Endothelial cell of umbilical vein (primary cell): ENCODE results near the gene OST4. TPM values are rescaled to one million over a fixed set of nuclear protein-coding genes. Genes with fewer than 3 reads are reported as not detected.
A peak's percentile ranks its signal among the peaks of the same experiment; 100 is the strongest.

ENCODE experiments used
- BruUV-seq: library from RNA; stranded (reverse); fragments of 400-500 nt; replicated peaks from 2 replicates; lab custom pipeline; 2021; lab: Mats Ljungman, UMichigan
- CTCF ChIA-PET: fragments of 300-600, 350-600 bp; sonication (Branson Sonifier 250); formaldehyde crosslinking; loops from one replicate; lab custom pipeline; 2021; ENCODE audit warnings: antibody characterized with exemption, inconsistent platforms; lab: Charles Lee
- POLR2A ChIA-PET: fragments of 300-600, 350-600 bp; sonication (Branson Sonifier 250); formaldehyde crosslinking; loops from one replicate; lab custom pipeline; 2021; ENCODE audit warnings: antibody characterized with exemption, inconsistent platforms; lab: Charles Lee
- DNase-seq: peaks from one replicate; pipeline ENCODE4 v3.0.0-alpha.2; 2011; ENCODE audit warnings: low read depth, low spot score
- FAIRE-seq: peaks from 2 replicates; lab custom pipeline; 2011; peaks lifted over from hg19 to GRCh38; lab: Jason Lieb, UNC
- H2AFZ ChIP-seq: 2 replicates; pipeline ENCODE4 v1.6.0; 2012; ENCODE audit warnings: low read depth, low read length, control low read depth, inconsistent platforms
- H3K27ac ChIP-seq: 2 replicates; pipeline ENCODE4 v1.5.1; 2011; ENCODE audit warnings: low read depth, mild to moderate bottlenecking, control low read depth, low read length, moderate library complexity; ENCODE audit not compliant: insufficient read depth
- H3K27me3 ChIP-seq, 2 experiments: 2 replicates each; pipeline versions ENCODE4 v1.6.0 to v1.6.1; 2011; ENCODE audit warnings: low read length in 2 of 2, mixed read lengths in 1 of 2; ENCODE audit not compliant: control insufficient read depth in 2 of 2, insufficient read depth in 2 of 2
- H3K36me3 ChIP-seq, 2 experiments: 2 replicates in 1 of 2; 3 replicates in 1 of 2; pipeline ENCODE4 v1.5.1; 2011; ENCODE audit warnings: low read length in 2 of 2, mild to moderate bottlenecking in 1 of 2, moderate library complexity in 1 of 2; ENCODE audit not compliant: control insufficient read depth in 2 of 2, insufficient read depth in 2 of 2; ENCODE audit errors: extremely low read depth in 1 of 2
- H3K4me1 ChIP-seq: 3 replicates; pipeline ENCODE4 v1.5.1; 2011; ENCODE audit warnings: mild to moderate bottlenecking, low read length; ENCODE audit not compliant: control insufficient read depth, insufficient read depth; ENCODE audit errors: extremely low read depth
- H3K4me2 ChIP-seq: 2 replicates; pipeline ENCODE4 v1.6.1; 2011; ENCODE audit warnings: low read length, control low read depth, mixed read lengths; ENCODE audit not compliant: insufficient read depth
- H3K4me3 ChIP-seq, 3 experiments: fragments of 200-600 bp in 1 of 3; sonication (generic), shearing (Covaris generic) in 1 of 3; replicated peaks in 1 of 3; 2 replicates each; pipeline ENCODE4 v1.5.1; 2011 to 2016; ENCODE audit warnings: control low read depth in 3 of 3, low read length in 3 of 3, mild to moderate bottlenecking in 2 of 3, inconsistent platforms in 1 of 3, low read depth in 1 of 3, moderate library complexity in 1 of 3; ENCODE audit not compliant: insufficient read depth in 1 of 3
- H3K79me2 ChIP-seq: 2 replicates; pipeline ENCODE4 v1.6.0; 2012; ENCODE audit warnings: low read length, inconsistent platforms; ENCODE audit not compliant: control insufficient read depth, insufficient read depth
- H3K9ac ChIP-seq: replicated peaks from 2 replicates; pipeline ENCODE3; 2011; ENCODE audit warnings: low read length, control low read depth; ENCODE audit not compliant: insufficient read depth; ENCODE audit errors: extremely low read depth
- H3K9me1 ChIP-seq: replicated peaks from 3 replicates; pipeline ENCODE4 v1.6.0; 2011; ENCODE audit warnings: mild to moderate bottlenecking, low read length; ENCODE audit not compliant: control insufficient read depth, insufficient read depth; ENCODE audit errors: extremely low read depth
- H3K9me3 ChIP-seq: replicated peaks from 2 replicates; pipeline ENCODE4 v1.5.1; 2012; ENCODE audit warnings: low read length, inconsistent platforms; ENCODE audit not compliant: control insufficient read depth, insufficient read depth
- H4K20me1 ChIP-seq: replicated peaks from 2 replicates; pipeline ENCODE3; 2011; ENCODE audit warnings: mild to moderate bottlenecking, low read length; ENCODE audit not compliant: control insufficient read depth, insufficient read depth; ENCODE audit errors: extremely low read depth
- EZH2 ChIP-seq: IDR thresholded peaks from 2 replicates; pipeline ENCODE4 v1.6.1; 2012; ENCODE audit warnings: borderline replicate concordance, low read depth, mild to moderate bottlenecking, moderate library complexity, low read length, inconsistent platforms; ENCODE audit not compliant: severe bottlenecking
- FOS ChIP-seq: IDR thresholded peaks from 2 replicates; pipeline ENCODE4 v1.6.1; 2011; ENCODE audit warnings: mild to moderate bottlenecking, low read length, moderate library complexity, borderline replicate concordance; ENCODE audit not compliant: insufficient read depth
- GATA2 ChIP-seq: IDR thresholded peaks from 2 replicates; pipeline ENCODE4 v1.7.0; 2011; ENCODE audit warnings: low read depth, mild to moderate bottlenecking, moderate library complexity, mixed read lengths, low read length; ENCODE audit not compliant: insufficient read length, insufficient read depth
- JUN ChIP-seq: IDR thresholded peaks from 2 replicates; pipeline ENCODE4 v1.6.1; 2011; ENCODE audit warnings: borderline replicate concordance, low read depth; ENCODE audit not compliant: insufficient read length, insufficient read depth
- MYC ChIP-seq: IDR thresholded peaks from one replicate; pipeline ENCODE4 v1.6.1; 2011; ENCODE audit warnings: mild to moderate bottlenecking, low read depth, low read length
- POLR2A ChIP-seq: IDR thresholded peaks from 2 replicates; pipeline ENCODE4 v1.6.1; 2012; ENCODE audit warnings: low read depth, mild to moderate bottlenecking, control low read depth, low read length
- POLR2AphosphoS5 ChIP-seq: IDR thresholded peaks from 2 replicates; pipeline ENCODE4 v1.6.1; 2012; ENCODE audit warnings: low read depth, mild to moderate bottlenecking, control low read depth, low read length, moderate library complexity; ENCODE audit not compliant: insufficient read depth
- dilution Hi-C: fragments of 300-500 bp; cut with MboI; formaldehyde crosslinking; loops from one replicate; pipeline ENCODE4 v1.15.0; 2019; ENCODE audit warnings: low sequenced_read_pairs; ENCODE audit not compliant: extremely low pct_ligation_motif_present
- intact Hi-C: fragments of 100-400 bp; cut with micrococcal nuclease; formaldehyde crosslinking; loops from one replicate; pipeline ENCODE4 v1.10.0; 2022
- polyA plus RNA-seq, 4 experiments: library from polyadenylated mRNA; depleted of rRNA in 3 of 4; stranded (reverse) in 3 of 4; unstranded in 1 of 4; fragments of >200 nt; gene quantifications; 2 replicates each; pipeline versions ENCODE4 v1.2.1 to v1.2.3, GENCODE V29; 2011 to 2012; ENCODE audit warnings: missing spikeins in 1 of 4
- total RNA-seq: library from RNA; stranded (reverse); gene quantifications from 2 replicates; pipeline ENCODE4 v1.2.3, GENCODE V29; 2021
- TF ChIP-seq, protein P1 (sequence below), 2 donors: IDR thresholded peaks; 1 replicate in 1 of 2; 2 replicates in 1 of 2; pipeline ENCODE4 v1.5.1; 2011; ENCODE audit warnings: low read length in 2 of 2, mild to moderate bottlenecking in 2 of 2, moderate library complexity in 2 of 2, control low read depth in 1 of 2, inconsistent platforms in 1 of 2, low read depth in 1 of 2; ENCODE audit not compliant: insufficient read depth in 1 of 2; ENCODE audit errors: extremely low read depth in 1 of 2
- TF ChIP-seq, protein P2 (sequence below): IDR thresholded peaks from 2 replicates; pipeline ENCODE4 v1.6.1; 2011; ENCODE audit not compliant: insufficient read depth, insufficient read length

Gene OST4
- total and polyA plus RNA-seq, 2 donors (not counting 3 experiments of a cell fraction or from before 2014, with no cell fraction given): 415 to 1,189 TPM

DNA sequence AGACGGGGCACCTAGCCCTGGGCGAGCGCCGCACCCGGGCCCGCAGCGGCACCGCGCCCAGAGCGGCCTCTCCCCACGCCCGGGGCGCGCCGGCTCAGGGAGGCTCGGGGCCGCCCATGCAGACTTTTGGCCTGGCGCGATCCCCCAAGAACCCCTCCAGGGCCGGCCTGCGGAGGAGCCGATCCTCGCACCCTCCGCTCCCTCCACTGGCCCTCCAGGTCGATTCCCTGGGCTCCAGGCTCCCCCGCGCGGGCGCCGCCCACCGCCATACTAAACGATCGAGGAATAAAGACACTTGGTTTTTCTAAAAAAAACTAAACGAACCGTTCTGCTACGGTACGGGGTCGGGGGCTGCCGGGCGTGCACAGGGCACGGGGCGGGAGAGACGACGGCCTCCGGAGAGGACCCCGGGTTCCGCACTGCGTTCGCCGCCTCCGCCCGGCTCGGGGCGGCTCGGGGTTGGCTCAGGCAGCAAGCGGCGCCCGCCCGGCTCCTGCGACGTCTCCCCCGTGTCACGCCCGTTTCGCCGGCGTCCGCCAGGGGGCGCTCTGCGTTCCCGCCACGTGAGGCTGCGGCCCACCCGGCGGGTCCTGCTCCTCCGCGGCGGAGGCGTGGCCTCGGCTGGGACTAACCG, 14.8 kb upstream of the OST4 start:
- POLR2A ChIA-PET: interaction anchor here (0.9 kb wide), 1 partner anchor 35 kb away, joined by 3 read pairs; the partner anchor contains the start of gene AGBL5
- peak; percentile 94 for DNase-seq
- Histone ChIP-seq H3K79me2 (no peaks in the 10 kb centered on the region), H3K27ac (peak overlapping the region; percentile 51), H3K27me3 (no peaks in the 10 kb centered on the region), H2AFZ (peak overlapping the region; percentile 88), H3K4me3 (peak overlapping the region; percentile 55 to 73 (median 64)), H3K9ac (peak overlapping the region; percentile 69), H3K9me1 (no peaks in the 10 kb centered on the region), H3K9me3 (no peaks in the 10 kb centered on the region), H3K4me1 (peaks cover 12% of the 10 kb centered on the region), H4K20me1 (no peaks in the 10 kb centered on the region), H3K36me3 (no peaks in the 10 kb centered on the region), H3K4me2 (peak overlapping the region; percentile 72)
- dilution Hi-C loops: no loop called here
- TF ChIP-seq MYC (peak; percentile 45), POLR2AphosphoS5 (peak; percentile 90), POLR2A (peak; percentile 62), EZH2 (no peak), FOS (no peak), GATA2 (no peak), JUN (no peak)
- TF ChIP-seq, protein P1, sequence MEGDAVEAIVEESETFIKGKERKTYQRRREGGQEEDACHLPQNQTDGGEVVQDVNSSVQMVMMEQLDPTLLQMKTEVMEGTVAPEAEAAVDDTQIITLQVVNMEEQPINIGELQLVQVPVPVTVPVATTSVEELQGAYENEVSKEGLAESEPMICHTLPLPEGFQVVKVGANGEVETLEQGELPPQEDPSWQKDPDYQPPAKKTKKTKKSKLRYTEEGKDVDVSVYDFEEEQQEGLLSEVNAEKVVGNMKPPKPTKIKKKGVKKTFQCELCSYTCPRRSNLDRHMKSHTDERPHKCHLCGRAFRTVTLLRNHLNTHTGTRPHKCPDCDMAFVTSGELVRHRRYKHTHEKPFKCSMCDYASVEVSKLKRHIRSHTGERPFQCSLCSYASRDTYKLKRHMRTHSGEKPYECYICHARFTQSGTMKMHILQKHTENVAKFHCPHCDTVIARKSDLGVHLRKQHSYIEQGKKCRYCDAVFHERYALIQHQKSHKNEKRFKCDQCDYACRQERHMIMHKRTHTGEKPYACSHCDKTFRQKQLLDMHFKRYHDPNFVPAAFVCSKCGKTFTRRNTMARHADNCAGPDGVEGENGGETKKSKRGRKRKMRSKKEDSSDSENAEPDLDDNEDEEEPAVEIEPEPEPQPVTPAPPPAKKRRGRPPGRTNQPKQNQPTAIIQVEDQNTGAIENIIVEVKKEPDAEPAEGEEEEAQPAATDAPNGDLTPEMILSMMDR (IDR thresholded peaks at IDR 0.05; ENCODE audit: extremely low read depth in 1 of 2, insufficient read depth in 1 of 2, low read depth in 1 of 2, low read length in 2 of 2): peak; percentile 76 to 86
- TF ChIP-seq, protein P2, sequence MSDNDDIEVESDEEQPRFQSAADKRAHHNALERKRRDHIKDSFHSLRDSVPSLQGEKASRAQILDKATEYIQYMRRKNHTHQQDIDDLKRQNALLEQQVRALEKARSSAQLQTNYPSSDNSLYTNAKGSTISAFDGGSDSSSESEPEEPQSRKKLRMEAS: peak; percentile 87
- FAIRE-seq: peak; percentile 89
- intact Hi-C loops: loop anchor here (1.0 to 5.0 kb wide), 8 partner anchors 36 to 239 kb away; partner anchors contain the start of genes ATRAID, DPYSL5, PREB and SLC5A6
- BruUV-seq: no TSS peak
- CTCF ChIA-PET: interaction anchor here (0.6 to 6.0 kb wide), 17 partner anchors 11 to 240 kb away, joined by 3 to 55 read pairs (median 7); partner anchors contain the start of genes AGBL5, OST4, PREB and TRIM54
